Measurements from ENCODE around the gene C1QTNF6. TPM values are rescaled to one million over a fixed set of nuclear protein-coding genes. Genes with fewer than 3 reads are reported as not detected.
"Not testable (repeated sequence)": the region's sequence is repeated elsewhere in the genome, so short reads cannot be mapped to it uniquely, and the experiment has no call there.

C1QTNF6 gene
- total RNA-seq, 1 donor from 2014 or later, result 5.3 TPM

GRCh38 chr22:37176464-37177061, 11.5 kb downstream of the C1QTNF6 start:
- no peak for DNase-seq

DNA sequence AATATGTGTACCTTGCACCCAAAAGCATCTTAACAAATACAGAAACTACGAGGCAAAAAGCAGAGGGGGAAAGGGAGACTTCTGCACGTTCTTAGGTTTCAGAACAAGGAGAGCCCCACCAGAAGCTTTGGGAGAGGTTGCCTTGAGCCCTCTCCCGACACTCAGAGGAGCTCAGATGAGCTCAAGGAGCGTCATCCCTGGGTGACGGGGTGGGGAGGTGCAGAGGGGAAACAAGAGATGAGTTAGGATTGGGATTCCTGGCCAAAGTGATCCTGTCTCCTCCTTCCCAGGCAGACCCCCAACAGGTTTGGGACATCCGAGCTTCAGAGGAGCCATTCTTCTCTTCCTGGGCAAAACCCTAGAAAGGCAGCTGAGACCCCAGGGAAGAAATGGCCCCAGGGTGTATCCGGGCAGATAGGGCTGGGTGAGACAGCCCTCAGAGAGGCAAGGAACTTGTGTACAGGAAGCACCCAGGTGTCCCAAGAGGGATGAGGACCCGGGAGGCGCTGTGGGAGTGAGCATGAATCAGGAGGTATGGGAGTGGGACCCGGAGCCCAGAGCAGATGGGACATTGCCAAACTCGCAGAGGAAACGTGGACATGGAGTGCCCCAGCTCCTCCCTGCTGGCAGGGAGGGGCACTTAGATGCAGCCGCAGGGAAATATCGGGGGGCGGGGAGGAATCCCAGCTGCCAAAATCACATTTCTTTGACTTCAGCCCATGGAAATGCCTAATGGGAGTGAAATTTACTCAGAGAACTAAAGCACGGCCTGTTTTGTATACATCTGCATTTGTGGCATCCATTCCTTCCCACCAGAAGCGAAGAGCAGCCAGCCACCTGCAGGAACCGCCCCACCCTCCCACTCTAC, 12.4 kb downstream of the C1QTNF6 start:
- no peak for DNase-seq

DNA sequence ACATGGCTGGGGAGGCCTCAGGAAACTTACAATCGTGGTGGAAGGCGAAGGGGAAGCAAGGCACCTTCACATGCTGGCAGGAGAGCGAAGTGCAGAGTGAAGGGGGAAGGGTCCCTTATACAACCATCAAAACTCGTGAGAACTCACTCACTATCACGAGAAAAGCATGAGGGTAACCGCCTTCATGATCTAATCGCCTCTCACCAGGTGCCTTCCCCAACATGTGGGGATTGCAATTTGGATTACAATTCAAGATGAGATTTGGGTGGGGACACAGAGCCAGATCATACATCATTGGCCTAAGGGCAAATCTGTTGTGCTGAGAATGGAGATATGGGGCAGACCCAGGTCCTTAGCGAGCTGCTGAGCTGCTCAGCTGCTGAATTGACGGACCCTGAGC, 13.1 kb downstream of the C1QTNF6 start:
- no peak for DNase-seq

DNA sequence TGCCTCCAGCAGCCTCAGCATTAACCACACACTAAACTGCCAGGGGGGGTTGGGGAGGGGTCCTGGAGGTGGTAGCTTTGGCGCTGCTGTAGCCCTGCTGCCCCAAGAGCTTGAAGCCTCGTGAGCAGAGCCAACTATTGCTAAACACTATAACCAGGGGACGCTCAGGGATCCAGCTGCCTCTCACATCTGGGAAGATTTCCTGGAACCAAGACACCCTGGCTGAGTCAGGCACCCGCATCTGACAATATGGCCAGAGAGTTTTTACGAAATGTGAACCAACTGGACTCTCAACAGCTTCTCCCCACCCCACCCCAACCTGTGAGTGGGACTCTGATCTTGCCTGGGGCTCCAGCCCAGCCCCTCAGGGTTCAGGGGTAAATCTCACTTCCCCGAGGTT, 14.3 kb downstream of the C1QTNF6 start:
- no peak for DNase-seq

- no peak for DNase-seq
Measured at GRCh38 chr22:37172266-37173245, 15.5 kb downstream of the C1QTNF6 start.

GRCh38 chr22:37171662-37172061, 16.4 kb downstream of the C1QTNF6 start:
- no peak for DNase-seq

GRCh38 chr22:37170689-37171405, 17.2 kb downstream of the C1QTNF6 start:
- DNase-seq, result not testable (repeated sequence)

- DNase-seq, result no peak
Measured at GRCh38 chr22:37169947-37170688, 17.9 kb downstream of the C1QTNF6 start.

- no peak for DNase-seq
Measured at GRCh38 chr22:37169406-37169805, 18.6 kb downstream of the C1QTNF6 start.

DNA sequence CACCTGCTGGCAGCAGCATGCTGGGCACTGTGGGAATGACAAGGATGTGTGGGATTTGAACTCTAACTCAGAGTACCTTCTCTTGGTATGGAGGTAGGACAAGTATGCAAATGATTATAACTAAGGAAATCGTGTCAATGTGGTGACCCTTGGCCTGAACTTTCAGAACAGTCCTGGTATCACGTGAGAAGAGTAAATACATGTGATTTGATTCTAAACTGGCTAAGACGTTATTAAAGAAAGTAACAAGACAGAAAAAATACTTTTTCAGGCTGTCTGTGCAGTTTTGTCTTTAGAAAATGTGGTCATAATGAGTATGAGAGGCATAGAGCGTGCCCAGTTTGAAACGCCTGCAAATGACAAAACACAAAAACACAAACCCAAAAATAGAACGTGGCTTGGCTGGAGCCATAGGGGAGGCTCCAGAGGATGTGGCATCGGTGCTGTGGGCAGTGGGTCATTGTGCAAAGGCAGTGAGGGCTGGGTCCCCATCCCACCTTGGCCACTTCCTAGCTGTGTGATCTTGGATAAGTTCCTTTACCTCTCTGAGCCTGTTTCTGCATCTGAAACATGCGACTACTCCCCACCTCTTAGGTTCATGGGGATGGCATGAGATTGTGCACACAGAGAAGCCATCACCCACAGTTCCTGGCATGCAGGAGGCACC, 19.9 kb downstream of the C1QTNF6 start:
- DNase-seq, result no peak

GRCh38 chr22:37167176-37167980, 20.7 kb downstream of the C1QTNF6 start:
- no peak for DNase-seq

- DNase-seq, result peak; percentile 51
Measured at GRCh38 chr22:37166675-37167066, 21.4 kb downstream of the C1QTNF6 start.

DNA sequence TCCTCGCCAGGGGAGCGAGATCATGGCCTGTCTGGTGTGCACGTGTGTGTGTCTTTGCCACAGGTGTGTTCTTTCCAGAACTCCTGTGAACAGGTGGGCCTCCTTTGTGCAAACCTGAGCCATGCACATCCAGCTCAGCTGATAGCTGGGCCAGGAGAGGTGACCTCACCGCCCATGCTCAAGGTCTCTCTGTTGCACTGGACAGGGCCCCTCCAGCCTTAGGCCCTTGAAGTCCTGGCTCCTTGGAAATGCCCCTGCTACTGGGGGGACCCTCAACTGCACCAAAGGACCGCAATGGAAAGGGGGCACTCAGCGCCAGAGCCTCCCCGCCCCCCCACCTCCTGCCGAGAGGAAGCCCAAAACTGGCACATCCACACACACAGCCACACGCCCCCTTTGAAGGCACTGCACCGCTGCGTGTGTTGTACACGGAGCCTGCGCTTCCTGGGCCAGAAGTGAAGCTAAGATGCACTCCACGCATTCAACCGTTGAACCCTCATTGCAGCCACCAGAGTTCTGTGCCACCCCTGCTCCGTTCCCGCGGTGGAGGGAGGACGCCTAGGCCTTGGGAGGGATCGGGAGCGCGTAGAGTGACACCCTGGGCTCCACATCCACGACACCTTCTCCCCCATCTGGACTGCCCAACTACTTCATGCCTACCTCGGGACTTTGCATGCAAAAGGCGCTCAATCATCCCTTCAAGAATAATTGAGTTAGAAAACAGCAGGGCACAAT, 21.9 kb downstream of the C1QTNF6 start:
- no peak for DNase-seq

DNA sequence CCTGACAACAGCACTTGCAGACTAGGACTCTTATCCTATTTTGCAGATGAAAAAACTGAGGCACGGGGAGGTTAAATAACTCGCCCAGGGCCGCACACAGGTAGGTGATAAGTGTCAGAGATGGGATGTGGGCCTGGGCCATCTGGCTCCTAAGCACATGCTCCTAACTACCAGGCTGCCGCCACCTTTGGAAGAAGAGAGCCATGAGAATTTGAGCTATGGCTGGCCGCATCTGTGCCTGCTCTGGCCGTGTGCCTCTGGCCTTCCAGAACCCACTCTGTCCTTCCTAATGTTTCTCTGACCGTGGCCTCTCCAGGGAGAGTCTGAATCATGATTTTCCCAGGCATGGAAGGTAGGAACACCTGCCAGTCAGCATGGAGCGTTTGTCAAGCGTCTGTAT, 23.0 kb downstream of the C1QTNF6 start:
- no peak for DNase-seq

GRCh38 chr22:37164505-37164887, 23.6 kb downstream of the C1QTNF6 start:
- no peak for DNase-seq

DNA sequence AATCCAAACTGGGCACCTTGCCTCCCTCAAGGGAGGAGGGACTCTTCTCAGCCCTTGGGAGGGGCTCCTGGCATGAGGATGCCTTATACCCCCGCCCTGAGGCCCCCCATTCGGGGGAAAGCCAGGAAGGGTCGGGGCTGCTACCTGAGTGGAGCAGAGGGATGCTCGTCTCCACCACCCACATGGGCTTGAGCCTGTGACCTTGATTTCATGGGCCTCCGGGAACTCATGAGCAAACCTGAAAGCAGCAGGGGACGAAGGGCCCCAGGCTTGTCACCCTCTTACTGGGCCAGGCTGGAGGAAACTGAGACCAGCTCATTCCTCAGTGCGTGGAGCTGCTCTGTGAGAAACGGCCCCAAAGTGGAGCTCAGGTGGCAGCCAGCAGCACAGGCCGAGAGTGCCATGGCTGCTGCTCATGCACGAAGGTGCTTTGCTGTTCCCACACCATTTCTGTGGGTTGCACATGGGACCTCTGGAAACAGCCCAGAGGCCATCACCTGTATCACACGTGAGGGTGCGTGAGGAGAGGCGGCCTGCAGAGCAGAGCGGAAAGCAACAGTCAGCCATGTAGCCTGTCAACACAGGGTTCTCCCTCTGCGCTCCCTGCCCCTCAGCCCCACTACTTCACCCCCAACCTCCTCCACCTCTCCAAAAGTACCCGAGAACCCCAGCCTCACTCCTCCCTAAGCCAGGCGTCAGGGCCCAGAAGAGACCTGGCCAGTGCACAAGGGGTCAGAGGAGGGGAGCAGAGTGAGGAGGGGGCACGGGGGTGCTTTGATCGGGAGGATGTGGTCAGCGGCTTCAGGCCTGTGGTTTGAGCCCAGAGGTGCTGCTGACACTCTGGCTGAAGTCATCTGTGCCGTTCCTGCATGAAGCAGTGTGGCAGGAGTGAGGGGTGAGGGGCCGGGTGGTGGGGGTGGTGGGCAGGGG, 24.2 kb downstream of the C1QTNF6 start:
- DNase-seq, result no peak

- no peak for DNase-seq
Measured at GRCh38 chr22:37163096-37163489, 25.0 kb downstream of the C1QTNF6 start.

Measured in occipital lobe (tissue), 2 donors.